Chondrocyte (in vitro differentiated cells): ENCODE data around the gene TTLL12. TPM values are rescaled to one million over a fixed set of nuclear protein-coding genes. Genes with fewer than 3 reads are reported as not detected.
A peak's percentile ranks its signal among the peaks of the same experiment; 100 is the strongest.

ENCODE experiments used
- DNase-seq: peaks from one replicate; pipeline ENCODE4 v3.0.0; 2021; ENCODE audit warnings: mixed read lengths, low spot score
- H3K27ac Mint-ChIP-seq: one replicate; pipeline ENCODE4 v1.8.0; 2021; ENCODE audit warnings: mild to moderate bottlenecking, moderate library complexity, mixed read lengths; ENCODE audit not compliant: unreplicated experiment
- H3K27me3 Mint-ChIP-seq: 2 replicates; pipeline ENCODE4 v1.8.0; 2021; ENCODE audit warnings: low read depth, mixed read lengths
- H3K36me3 Mint-ChIP-seq: 2 replicates; pipeline ENCODE4 v1.8.0; 2021; ENCODE audit warnings: low read depth, mixed read lengths
- H3K4me1 Mint-ChIP-seq: 2 replicates; pipeline ENCODE4 v1.8.0; 2021; ENCODE audit warnings: low read depth, mild to moderate bottlenecking, mixed read lengths
- H3K4me3 Mint-ChIP-seq: one replicate; pipeline ENCODE4 v1.8.0; 2021; ENCODE audit warnings: mild to moderate bottlenecking, moderate library complexity, mixed read lengths; ENCODE audit not compliant: unreplicated experiment
- H3K9me3 Mint-ChIP-seq: 2 replicates; pipeline ENCODE4 v1.8.0; 2021; ENCODE audit warnings: low read depth, mixed read lengths
- total RNA-seq: library from RNA; stranded (reverse); gene quantifications from 3 replicates; pipeline ENCODE4 v1.2.1, GENCODE V29; 2021
- TF ChIP-seq, protein P1 (sequence below): fragments of 200-600 bp; sonication (generic); IDR thresholded peaks from 2 replicates; pipeline ENCODE4 v1.5.0; 2021; ENCODE audit warnings: antibody characterized with exemption, mild to moderate bottlenecking, moderate library complexity

The TTLL12 gene
- total RNA-seq, 1 donor from 2014 or later: 35.6 TPM

DNA sequence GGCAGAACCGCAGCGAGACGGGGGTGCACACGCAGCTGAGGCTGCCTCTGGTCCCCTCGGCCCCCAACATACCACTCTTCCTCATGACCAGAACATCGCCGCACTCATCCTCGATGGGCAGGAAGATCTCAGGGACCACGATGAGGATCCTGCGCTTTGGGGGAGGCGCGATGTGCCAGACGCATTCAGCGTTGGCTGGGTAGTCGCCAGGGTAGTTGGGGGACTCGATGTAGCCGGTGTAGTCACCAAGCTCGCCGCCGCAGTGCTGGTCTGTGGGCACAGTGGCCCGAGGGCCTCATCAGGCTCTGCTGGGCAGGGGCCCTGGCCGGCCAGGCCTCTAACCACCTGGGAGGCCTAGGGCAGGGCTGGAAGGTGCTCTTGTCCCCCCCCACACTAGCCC, 23.0 kb upstream of the TTLL12 start:
- peaks cover 1% of the 10 kb centered on the region for H3K27me3 Mint-ChIP-seq
- H3K9me3 Mint-ChIP-seq: no peaks in the 10 kb centered on the region
- peak; percentile 90 for DNase-seq
- no peaks in the 10 kb centered on the region for H3K36me3 Mint-ChIP-seq
- TF ChIP-seq, protein P1, sequence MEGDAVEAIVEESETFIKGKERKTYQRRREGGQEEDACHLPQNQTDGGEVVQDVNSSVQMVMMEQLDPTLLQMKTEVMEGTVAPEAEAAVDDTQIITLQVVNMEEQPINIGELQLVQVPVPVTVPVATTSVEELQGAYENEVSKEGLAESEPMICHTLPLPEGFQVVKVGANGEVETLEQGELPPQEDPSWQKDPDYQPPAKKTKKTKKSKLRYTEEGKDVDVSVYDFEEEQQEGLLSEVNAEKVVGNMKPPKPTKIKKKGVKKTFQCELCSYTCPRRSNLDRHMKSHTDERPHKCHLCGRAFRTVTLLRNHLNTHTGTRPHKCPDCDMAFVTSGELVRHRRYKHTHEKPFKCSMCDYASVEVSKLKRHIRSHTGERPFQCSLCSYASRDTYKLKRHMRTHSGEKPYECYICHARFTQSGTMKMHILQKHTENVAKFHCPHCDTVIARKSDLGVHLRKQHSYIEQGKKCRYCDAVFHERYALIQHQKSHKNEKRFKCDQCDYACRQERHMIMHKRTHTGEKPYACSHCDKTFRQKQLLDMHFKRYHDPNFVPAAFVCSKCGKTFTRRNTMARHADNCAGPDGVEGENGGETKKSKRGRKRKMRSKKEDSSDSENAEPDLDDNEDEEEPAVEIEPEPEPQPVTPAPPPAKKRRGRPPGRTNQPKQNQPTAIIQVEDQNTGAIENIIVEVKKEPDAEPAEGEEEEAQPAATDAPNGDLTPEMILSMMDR: no peak
- no peaks in the 10 kb centered on the region for H3K4me1 Mint-ChIP-seq
- H3K4me3 Mint-ChIP-seq: no peak overlapping the region
- H3K27ac Mint-ChIP-seq: no peak overlapping the region

DNA sequence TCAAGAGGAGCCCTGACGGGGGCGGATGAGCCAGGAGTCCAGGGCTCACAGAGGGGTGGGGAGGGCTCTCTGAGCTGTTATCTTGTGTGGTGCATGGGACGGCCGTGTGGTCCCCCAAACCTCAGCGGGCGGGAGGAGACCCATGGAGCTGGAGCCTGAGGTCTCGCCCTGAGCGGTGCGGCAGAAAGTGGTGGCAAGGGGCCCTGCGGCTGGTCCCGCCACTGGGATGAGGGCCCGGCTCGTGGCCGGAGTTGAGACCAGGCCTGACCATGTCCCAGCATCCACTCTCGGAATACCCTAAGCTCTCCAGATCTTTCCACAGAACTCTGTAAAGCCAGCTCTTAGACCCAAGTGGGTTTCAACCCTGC, 22.6 kb upstream of the TTLL12 start:
- Mint-ChIP-seq H3K4me1 (no peaks in the 10 kb centered on the region), H3K4me3 (no peak overlapping the region), H3K36me3 (no peaks in the 10 kb centered on the region), H3K27ac (no peak overlapping the region), H3K27me3 (no peaks in the 10 kb centered on the region), H3K9me3 (no peaks in the 10 kb centered on the region)
- peak; percentile 78 for DNase-seq
- TF ChIP-seq, protein P1: no peak

DNA sequence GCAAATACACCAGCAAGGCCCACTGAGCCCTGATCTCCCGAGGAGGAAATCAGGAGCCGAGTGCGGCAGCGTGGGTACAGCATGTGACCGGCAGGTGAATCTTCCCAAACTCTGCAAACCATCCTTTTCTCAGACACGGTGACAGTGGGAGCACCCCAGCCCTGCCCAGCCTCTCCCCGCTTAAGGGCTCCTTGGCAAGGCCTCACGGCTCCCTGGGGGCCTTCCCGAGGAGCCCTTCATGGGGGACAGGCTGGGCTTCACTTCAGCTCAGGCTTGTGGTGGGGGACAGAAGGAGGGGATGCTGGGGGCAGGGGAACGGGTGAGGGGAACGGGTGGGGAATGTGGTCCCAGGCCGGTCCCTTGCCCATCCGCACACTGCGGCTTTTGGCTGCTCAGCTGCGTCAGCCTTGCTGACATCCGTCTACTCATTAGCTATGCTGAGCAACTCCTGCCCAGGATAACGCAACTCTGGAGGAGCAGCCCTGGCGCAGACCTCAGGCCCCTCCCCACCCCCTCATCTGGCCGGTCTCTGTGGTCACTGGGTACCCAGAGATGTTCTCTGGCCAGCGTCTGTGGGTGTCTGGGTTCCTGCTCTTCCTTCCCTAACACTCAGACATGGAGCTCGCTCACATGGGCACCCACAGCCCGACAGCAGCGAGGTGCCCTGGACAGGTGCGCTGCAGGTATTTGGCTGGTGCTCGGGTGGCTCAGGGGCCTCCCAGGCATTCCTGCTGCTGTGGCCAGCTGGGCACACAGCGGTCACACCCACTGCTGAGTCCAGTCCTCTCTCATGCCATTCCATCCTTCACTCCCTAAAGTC, 22.0 kb upstream of the TTLL12 start:
- Mint-ChIP-seq H3K4me3 (no peak overlapping the region), H3K36me3 (no peaks in the 10 kb centered on the region), H3K4me1 (no peaks in the 10 kb centered on the region), H3K27me3 (no peaks in the 10 kb centered on the region), H3K27ac (no peak overlapping the region), H3K9me3 (no peaks in the 10 kb centered on the region)
- peak; percentile 84 for DNase-seq
- TF ChIP-seq, protein P1: no peak

DNA sequence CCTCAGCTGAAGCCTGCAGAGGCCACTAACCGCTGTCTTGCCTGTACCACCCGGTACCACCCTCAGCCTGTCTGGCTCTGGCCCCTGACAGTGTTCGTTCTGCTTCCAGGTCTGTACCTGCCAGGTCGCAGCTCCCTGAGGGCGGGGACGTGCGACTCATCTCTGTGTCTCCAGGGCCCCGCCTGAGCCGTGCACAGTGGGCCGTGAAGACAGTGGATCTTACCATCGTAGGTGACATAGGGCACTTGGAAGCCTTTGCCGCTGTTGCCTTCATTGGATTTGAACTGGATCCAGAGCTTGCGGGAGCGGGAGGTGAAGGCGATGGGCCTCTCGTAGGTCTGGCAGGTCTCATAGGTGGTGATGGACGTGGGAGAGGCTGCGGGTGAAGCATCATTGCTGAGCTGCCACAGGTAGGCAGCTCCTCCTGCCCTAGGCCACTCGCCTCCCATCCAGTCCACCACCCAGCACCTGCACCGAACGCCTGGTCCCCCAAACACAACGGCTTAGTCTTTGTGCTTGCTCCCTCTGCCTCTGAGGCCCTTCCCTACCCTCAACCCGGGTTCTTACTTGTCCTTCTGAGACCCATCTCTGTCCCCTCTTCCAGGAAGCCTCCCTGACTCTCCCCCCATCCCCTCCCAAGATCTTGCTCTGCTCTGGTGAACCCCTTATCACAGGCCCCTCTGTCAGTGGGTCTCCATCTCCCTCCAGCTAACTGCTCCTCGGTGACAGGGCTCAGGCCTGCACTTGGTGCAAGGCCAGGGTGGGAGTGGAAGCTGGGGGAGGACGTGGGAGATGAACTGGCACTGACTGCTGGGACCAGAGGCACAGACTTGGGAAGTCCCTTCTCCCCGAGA, 21.1 kb upstream of the TTLL12 start:
- TF ChIP-seq, protein P1: no peak

DNA sequence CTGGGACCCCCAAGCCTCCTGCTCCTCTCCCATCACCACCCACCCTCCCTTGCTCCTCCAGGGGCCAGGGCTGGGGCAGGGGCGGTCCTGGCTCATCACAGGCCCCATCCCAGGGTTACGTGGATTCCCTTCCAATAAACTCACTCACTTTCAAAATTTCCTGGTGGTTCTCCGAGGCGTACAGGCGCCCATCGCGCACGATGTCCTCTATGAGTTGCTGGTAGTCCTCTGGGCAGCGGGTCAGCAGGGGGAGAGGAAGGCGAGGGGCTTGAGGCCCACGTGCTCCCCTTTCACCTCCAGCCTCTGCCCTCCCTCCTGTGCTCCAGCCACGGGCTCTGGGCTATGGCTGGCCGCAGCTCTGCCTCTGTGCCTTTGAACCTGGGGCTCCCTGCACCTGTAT, 20.5 kb upstream of the TTLL12 start:
- TF ChIP-seq, protein P1: no peak
- no peak overlapping the region for H3K27ac Mint-ChIP-seq
- no peak overlapping the region for H3K4me3 Mint-ChIP-seq
- no peaks in the 10 kb centered on the region for H3K36me3 Mint-ChIP-seq
- peak; percentile 82 for DNase-seq
- H3K9me3 Mint-ChIP-seq: no peaks in the 10 kb centered on the region
- no peaks in the 10 kb centered on the region for H3K27me3 Mint-ChIP-seq
- H3K4me1 Mint-ChIP-seq: no peaks in the 10 kb centered on the region

More for the DNA sequence above, 21.1 kb upstream of the TTLL12 start:
- H3K36me3 Mint-ChIP-seq: no peaks in the 10 kb centered on the region
- H3K9me3 Mint-ChIP-seq: no peaks in the 10 kb centered on the region
- no peak overlapping the region for H3K27ac Mint-ChIP-seq
- no peaks in the 10 kb centered on the region for H3K27me3 Mint-ChIP-seq
- no peak overlapping the region for H3K4me3 Mint-ChIP-seq
- no peaks in the 10 kb centered on the region for H3K4me1 Mint-ChIP-seq
- DNase-seq: peak; percentile 88
